ENCODE data around the gene ENTPD2.

- TF ChIP-seq CTCF (IDR thresholded peaks at IDR 0.05) (no peak), EZH2 (IDR thresholded peaks at IDR 0.05; ENCODE audit: borderline replicate concordance, insufficient read depth, low read depth, low read length, poor library complexity, severe bottlenecking) (no peak)
These were observed 34.9 kb downstream of the ENTPD2 start for GRCh38 chr9:137018761-137019559.
